ENCODE data around the gene ARID1B. TPM values are rescaled to one million over a fixed set of nuclear protein-coding genes. Genes with fewer than 3 reads are reported as not detected.

Gene ARID1B
- total and polyA plus RNA-seq, 2 of the 4 experiments (the other 2 are of a cell fraction) = 14.5 to 20.1 TPM

GRCh38 chr6:157224178-157224950 lies 447.2 kb downstream of the ARID1B start:
- intact Hi-C loops (cut with micrococcal nuclease) = no loop called here
- no peak overlapping the region for H2BK120ac ChIP-seq (ENCODE audit: low read depth, low read length)
- H4K5ac ChIP-seq (ENCODE audit: low read depth, low read length) = no peak overlapping the region
- peaks cover 2% of the 10 kb centered on the region; the same call in 1 of the 2 replicates for H3K27me3 ChIP-seq (ENCODE audit: control insufficient read depth, insufficient read depth, low read length)
- no peak overlapping the region for H3K14ac ChIP-seq (replicated peaks; ENCODE audit: low read depth, low read length)
- no peak overlapping the region for H3K4me3 ChIP-seq (ENCODE audit: insufficient read depth, low read depth, low read length)
- dilution Hi-C loops (cut with HindIII; ENCODE audit: low sequenced_read_pairs, unreplicated experiment) = no loop called here
- no peak overlapping the region for H3K56ac ChIP-seq (ENCODE audit: extremely low read depth, insufficient read depth, low read length)
- no peaks in the 10 kb centered on the region for H4K20me1 ChIP-seq (ENCODE audit: insufficient read depth, low read length)
- CTCF ChIA-PET = no interaction called here
- no peak overlapping the region for H2BK15ac ChIP-seq (ENCODE audit: low read depth, low read length)
- no peak overlapping the region for H2AFZ ChIP-seq (replicated peaks; ENCODE audit: low read length, poor library complexity)
- H3K18ac ChIP-seq (ENCODE audit: low read depth, low read length) = no peak overlapping the region
- ATAC-seq (ENCODE audit: low read depth) (no peak), DNase-seq (no peak)
- in situ Hi-C loops (cut with MboI; ENCODE audit: low sequenced_read_pairs) = no loop called here
- no peaks in the 10 kb centered on the region for H3K36me3 ChIP-seq (ENCODE audit: control insufficient read depth, insufficient read depth, low read length)
- H3K4me2 ChIP-seq (ENCODE audit: low read depth, low read length) = no peak overlapping the region
- peaks cover 12% of the 10 kb centered on the region for H3K9me1 ChIP-seq (ENCODE audit: insufficient read depth, low read length)
- H4K91ac ChIP-seq (ENCODE audit: insufficient read depth, low read depth, low read length) = no peak overlapping the region
- H3K23ac ChIP-seq (ENCODE audit: low read depth, low read length) = no peak overlapping the region
- H2AK5ac ChIP-seq (ENCODE audit: low read depth, low read length) = no peak overlapping the region
- TF ChIP-seq RFX5 (IDR thresholded peaks at IDR 0.05; ENCODE audit: low read depth, low read length) = no peak
- TF ChIP-seq, protein P1, sequence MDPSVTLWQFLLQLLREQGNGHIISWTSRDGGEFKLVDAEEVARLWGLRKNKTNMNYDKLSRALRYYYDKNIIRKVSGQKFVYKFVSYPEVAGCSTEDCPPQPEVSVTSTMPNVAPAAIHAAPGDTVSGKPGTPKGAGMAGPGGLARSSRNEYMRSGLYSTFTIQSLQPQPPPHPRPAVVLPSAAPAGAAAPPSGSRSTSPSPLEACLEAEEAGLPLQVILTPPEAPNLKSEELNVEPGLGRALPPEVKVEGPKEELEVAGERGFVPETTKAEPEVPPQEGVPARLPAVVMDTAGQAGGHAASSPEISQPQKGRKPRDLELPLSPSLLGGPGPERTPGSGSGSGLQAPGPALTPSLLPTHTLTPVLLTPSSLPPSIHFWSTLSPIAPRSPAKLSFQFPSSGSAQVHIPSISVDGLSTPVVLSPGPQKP (IDR thresholded peaks at IDR 0.05; ENCODE audit: borderline replicate concordance, low read depth, low read length) = no peak
- TF ChIP-seq MAZ (IDR thresholded peaks at IDR 0.05; ENCODE audit: borderline replicate concordance, low read depth, low read length) = no peak
- no peak for TF ChIP-seq RCOR1 (IDR thresholded peaks at IDR 0.05; ENCODE audit: insufficient replicate concordance, low read length)
- TF ChIP-seq CTCF (conservative IDR thresholded peaks at IDR 0.05; ENCODE audit: low read depth, low read length) = no peak
- H3K4ac ChIP-seq (ENCODE audit: low read depth, low read length) = no peak overlapping the region
- H4K8ac ChIP-seq (ENCODE audit: low read depth in 2 of 2, low read length in 2 of 2) = no peak overlapping the region
- no peak overlapping the region for H3K27ac ChIP-seq (ENCODE audit: insufficient read depth, low read length)
- no TSS peak for BruUV-seq (replicated peaks)
- H3K9ac ChIP-seq (ENCODE audit: low read depth, low read length) = no peak overlapping the region
- H2BK20ac ChIP-seq (ENCODE audit: low read depth, low read length) = no peak overlapping the region
- peaks cover 6% of the 10 kb centered on the region for H3K4me1 ChIP-seq (ENCODE audit: control insufficient read depth, insufficient read depth, low read length)
- POLR2A ChIA-PET (ENCODE audit: unreplicated experiment) = no interaction called here
- peaks cover 0 to 8% of the 10 kb centered on the region in 2 experiments; a peak in 1 of 4 replicates for H3K79me1 ChIP-seq (ENCODE audit: low read depth in 1 of 2, low read length in 2 of 2)
- no peak overlapping the region for H2AK9ac ChIP-seq (replicated peaks; ENCODE audit: low read depth, low read length, poor library complexity)
- no peak overlapping the region for H2BK5ac ChIP-seq (ENCODE audit: low read depth, low read length, poor library complexity, severe bottlenecking)
- no peaks in the 10 kb centered on the region for H3K9me3 ChIP-seq (ENCODE audit: control insufficient read depth, insufficient read depth, low read length)
- WGBS, 2 experiments (ENCODE audit: extremely low coverage in 2 of 2, insufficient read length in 1 of 2) = 86% methylated on average over 11 of the region's 33 CpGs; no CpG with 5 or more reads in 1 of the 2 experiments

Measured in IMR-90 (cell line).